ENCODE data around the gene ILKAP.

GRCh38 chr2:238187618-238188548 is 15.6 kb downstream of the ILKAP start:
- no peak for TF ChIP-seq CTCF (IDR thresholded peaks at IDR 0.05; ENCODE audit: insufficient read depth, low read length, poor library complexity, severe bottlenecking)
- TF ChIP-seq EZH2phosphoT487 (conservative IDR thresholded peaks at IDR 0.05; ENCODE audit: low read length) = no peak

All from SU-DHL-6 (cell line).